PFSK-1 (cell line): ENCODE results near the gene UCK2. TPM values are rescaled to one million over a fixed set of nuclear protein-coding genes. Genes with fewer than 3 reads are reported as not detected.
A peak's percentile ranks its signal among the peaks of the same experiment; 100 is the strongest.

Experiments used
- FOXP2 ChIP-seq: optimal IDR thresholded peaks from 2 replicates; pipeline ENCODE3; 2011; ENCODE audit warnings: borderline replicate concordance, control low read depth, inconsistent platforms; ENCODE audit not compliant: insufficient read depth; ENCODE audit errors: extremely low read length, extremely low read depth
- POLR2AphosphoS5 ChIP-seq: IDR thresholded peaks from 2 replicates; pipeline ENCODE4 v1.6.1; 2012; ENCODE audit warnings: low read depth, mild to moderate bottlenecking, control low read depth, low read length, moderate library complexity
- SIN3A ChIP-seq: IDR thresholded peaks from 2 replicates; pipeline ENCODE4 v1.6.1; 2012; ENCODE audit warnings: mild to moderate bottlenecking, low read length, moderate library complexity, borderline replicate concordance; ENCODE audit not compliant: insufficient read depth
- TAF1 ChIP-seq: IDR thresholded peaks from 2 replicates; pipeline ENCODE4 v1.6.1; 2012; ENCODE audit warnings: low read length, control low read depth, borderline replicate concordance; ENCODE audit not compliant: insufficient read depth
- polyA plus RNA-seq: library from polyadenylated mRNA; unstranded; fragments of >200 nt; gene quantifications from one replicate; pipeline ENCODE4 v1.2.1, GENCODE V29; 2012; ENCODE audit warnings: low read depth, missing spikeins; ENCODE audit not compliant: insufficient read length
- TF ChIP-seq, protein P1 (sequence below), 2 experiments: IDR thresholded peaks; 2 replicates each; pipeline versions ENCODE4 v1.6.1 to v1.8.0; 2011 to 2012; ENCODE audit warnings: low read depth in 2 of 2, low read length in 2 of 2, control low read depth in 1 of 2, inconsistent platforms in 1 of 2, mild to moderate bottlenecking in 1 of 2, moderate library complexity in 1 of 2; ENCODE audit not compliant: insufficient read depth in 1 of 2

UCK2 gene
- polyA plus RNA-seq: 104 TPM

- TF ChIP-seq POLR2AphosphoS5 (peak; percentile 79), SIN3A (no peak), FOXP2 (no peak), TAF1 (peak; percentile 60; the same call in 1 of the 2 replicates)
- TF ChIP-seq, protein P1, sequence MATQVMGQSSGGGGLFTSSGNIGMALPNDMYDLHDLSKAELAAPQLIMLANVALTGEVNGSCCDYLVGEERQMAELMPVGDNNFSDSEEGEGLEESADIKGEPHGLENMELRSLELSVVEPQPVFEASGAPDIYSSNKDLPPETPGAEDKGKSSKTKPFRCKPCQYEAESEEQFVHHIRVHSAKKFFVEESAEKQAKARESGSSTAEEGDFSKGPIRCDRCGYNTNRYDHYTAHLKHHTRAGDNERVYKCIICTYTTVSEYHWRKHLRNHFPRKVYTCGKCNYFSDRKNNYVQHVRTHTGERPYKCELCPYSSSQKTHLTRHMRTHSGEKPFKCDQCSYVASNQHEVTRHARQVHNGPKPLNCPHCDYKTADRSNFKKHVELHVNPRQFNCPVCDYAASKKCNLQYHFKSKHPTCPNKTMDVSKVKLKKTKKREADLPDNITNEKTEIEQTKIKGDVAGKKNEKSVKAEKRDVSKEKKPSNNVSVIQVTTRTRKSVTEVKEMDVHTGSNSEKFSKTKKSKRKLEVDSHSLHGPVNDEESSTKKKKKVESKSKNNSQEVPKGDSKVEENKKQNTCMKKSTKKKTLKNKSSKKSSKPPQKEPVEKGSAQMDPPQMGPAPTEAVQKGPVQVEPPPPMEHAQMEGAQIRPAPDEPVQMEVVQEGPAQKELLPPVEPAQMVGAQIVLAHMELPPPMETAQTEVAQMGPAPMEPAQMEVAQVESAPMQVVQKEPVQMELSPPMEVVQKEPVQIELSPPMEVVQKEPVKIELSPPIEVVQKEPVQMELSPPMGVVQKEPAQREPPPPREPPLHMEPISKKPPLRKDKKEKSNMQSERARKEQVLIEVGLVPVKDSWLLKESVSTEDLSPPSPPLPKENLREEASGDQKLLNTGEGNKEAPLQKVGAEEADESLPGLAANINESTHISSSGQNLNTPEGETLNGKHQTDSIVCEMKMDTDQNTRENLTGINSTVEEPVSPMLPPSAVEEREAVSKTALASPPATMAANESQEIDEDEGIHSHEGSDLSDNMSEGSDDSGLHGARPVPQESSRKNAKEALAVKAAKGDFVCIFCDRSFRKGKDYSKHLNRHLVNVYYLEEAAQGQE (IDR thresholded peaks at IDR 0.05; ENCODE audit: insufficient read depth in 1 of 2, low read depth in 2 of 2, low read length in 2 of 2): 0 out of 4 replicates have a peak, but pooled peaks of 1 of the 2 experiments have one; percentile 31
Observed at GRCh38 chr1:165827268-165828102, at the start of gene UCK2. Gene UCK2, plus strand, starts transcription at chr1:165827614. Its CDS starts 220 bp downstream, at chr1:165827834.

GRCh38 chr1:165787741-165788140, 39.7 kb upstream of the UCK2 start:
- TF ChIP-seq FOXP2 (no peak), POLR2AphosphoS5 (no peak), SIN3A (no peak), TAF1 (no peak)
- TF ChIP-seq, protein P1 (IDR thresholded peaks at IDR 0.05; ENCODE audit: insufficient read depth in 1 of 2, low read depth in 2 of 2, low read length in 2 of 2): no peak

GRCh38 chr1:165793951-165794350, 33.5 kb upstream of the UCK2 start:
- TF ChIP-seq POLR2AphosphoS5 (no peak), FOXP2 (no peak), TAF1 (no peak), SIN3A (no peak)
- TF ChIP-seq, protein P1 (IDR thresholded peaks at IDR 0.05; ENCODE audit: insufficient read depth in 1 of 2, low read depth in 2 of 2, low read length in 2 of 2): no peak

GRCh38 chr1:165795894-165796293, 31.5 kb upstream of the UCK2 start:
- no peak for TF ChIP-seq FOXP2
- TF ChIP-seq POLR2AphosphoS5: no peak
- no peak for TF ChIP-seq TAF1
- TF ChIP-seq SIN3A: no peak
- TF ChIP-seq, protein P1 (IDR thresholded peaks at IDR 0.05; ENCODE audit: insufficient read depth in 1 of 2, low read depth in 2 of 2, low read length in 2 of 2): no peak
